HepG2 (cell line): ENCODE measurements around the gene KCNH8. TPM values are rescaled to one million over a fixed set of nuclear protein-coding genes. Genes with fewer than 3 reads are reported as not detected.

Experiments used
- ATAC-seq: fragments of 200-7000 bp; cut with Tn5 transposase; 3 replicates; pipeline ENCODE4 v1.9.1; 2020; ENCODE audit warnings: mild to moderate bottlenecking, moderate library complexity
- BruUV-seq: library from RNA; stranded (reverse); fragments of 400-500 nt; replicated peaks from 2 replicates; lab custom pipeline; 2021; lab: Mats Ljungman, UMichigan
- CTCF ChIA-PET: fragments of 300-600 bp; formaldehyde crosslinking; extraction: SDS; loops from one replicate; lab custom pipeline; 2021; ENCODE audit warnings: low total read pairs, inconsistent platforms, low intra/inter-chr PET ratio; lab: Yijun Ruan, JAX
- POLR2A ChIA-PET: fragments of 350-600 bp; sonication (Branson Sonifier 250); formaldehyde crosslinking; loops from one replicate; lab custom pipeline; 2020; ENCODE audit warnings: antibody characterized with exemption, inconsistent platforms; lab: Yijun Ruan, JAX
- DNase-seq: peaks from one replicate; pipeline ENCODE4 v3.0.0-alpha.2; 2015; ENCODE audit warnings: low spot score
- FAIRE-seq: peaks from 3 replicates; lab custom pipeline; 2011; peaks lifted over from hg19 to GRCh38; lab: Jason Lieb, UNC
- H2AFZ ChIP-seq: one replicate; pipeline ENCODE4 v1.6.1; 2011; ENCODE audit warnings: low read length, inconsistent platforms
- H3K27ac ChIP-seq: fragments of 300-600 bp; 3 replicates; pipeline ENCODE4 v1.8.0; 2011; ENCODE audit warnings: mixed run types, mild to moderate bottlenecking, mixed read lengths, low read length, inconsistent platforms; ENCODE audit not compliant: insufficient read depth; ENCODE audit errors: extremely low read length
- H3K27me3 ChIP-seq, 2 experiments: fragments of 200-600 bp in 1 of 2; 2 replicates in 1 of 2; 3 replicates in 1 of 2; pipeline versions ENCODE4 v1.6.0 to v1.8.0; 2011; ENCODE audit warnings: low read length in 2 of 2, mild to moderate bottlenecking in 2 of 2, moderate library complexity in 2 of 2, inconsistent platforms in 1 of 2; ENCODE audit not compliant: insufficient read depth in 2 of 2, control insufficient read depth in 1 of 2
- H3K36me3 ChIP-seq, 2 experiments: fragments of 200-600 bp in 1 of 2; replicated peaks in 1 of 2; 2 replicates in 1 of 2; 3 replicates in 1 of 2; pipeline versions ENCODE4 v1.5.1 to v1.8.0; 2011; ENCODE audit warnings: low read length in 2 of 2, inconsistent platforms in 1 of 2; ENCODE audit not compliant: insufficient read depth in 2 of 2, control insufficient read depth in 1 of 2
- H3K4me1 ChIP-seq: 2 replicates; pipeline ENCODE4 v1.5.1; 2012; ENCODE audit warnings: low read length, inconsistent platforms; ENCODE audit not compliant: insufficient read depth
- H3K4me2 ChIP-seq: 2 replicates; pipeline ENCODE4 v1.6.0; 2011; ENCODE audit warnings: low read depth, low read length, inconsistent platforms
- H3K4me3 ChIP-seq, 3 experiments: fragments of 200-600 bp in 1 of 3; sonication (generic), shearing (Covaris generic) in 1 of 3; replicated peaks in 1 of 3; 2 replicates each; pipeline ENCODE4 v1.5.1; 2011 to 2016; ENCODE audit warnings: low read length in 3 of 3, inconsistent platforms in 2 of 3, low read depth in 2 of 3, mild to moderate bottlenecking in 2 of 3, control low read depth in 1 of 3, mixed read lengths in 1 of 3; ENCODE audit not compliant: insufficient read depth in 1 of 3
- H3K79me2 ChIP-seq: one replicate; pipeline ENCODE4 v1.6.1; 2011; ENCODE audit warnings: low read length, inconsistent platforms; ENCODE audit not compliant: insufficient read depth
- H3K9ac ChIP-seq: 2 replicates; pipeline ENCODE4 v1.6.0; 2011; ENCODE audit warnings: mild to moderate bottlenecking, low read depth, low read length, inconsistent platforms; ENCODE audit not compliant: insufficient read depth
- H3K9me3 ChIP-seq: 2 replicates; pipeline ENCODE4 v1.5.1; 2012; ENCODE audit warnings: mild to moderate bottlenecking, low read length
- H4K20me1 ChIP-seq: 2 replicates; pipeline ENCODE4 v1.6.0; 2011; ENCODE audit warnings: inconsistent platforms, mild to moderate bottlenecking, low read length, moderate library complexity; ENCODE audit not compliant: insufficient read depth
- AHDC1 ChIP-seq: sonication (generic); formaldehyde crosslinking; IDR thresholded peaks from 2 replicates; pipeline ENCODE4 v1.5.1; 2020; ENCODE audit warnings: mild to moderate bottlenecking, missing genetic modification reagents, borderline replicate concordance
- FOXO1 ChIP-seq: sonication (generic); formaldehyde crosslinking; IDR thresholded peaks from 2 replicates; pipeline ENCODE4 v1.4.0; 2020; ENCODE audit warnings: missing genetic modification reagents
- RBAK ChIP-seq: sonication (generic); formaldehyde crosslinking; IDR thresholded peaks from 2 replicates; pipeline ENCODE4 v1.5.1; 2020; ENCODE audit warnings: mild to moderate bottlenecking, missing genetic modification reagents
- SALL2 ChIP-seq: sonication (generic); formaldehyde crosslinking; IDR thresholded peaks from 2 replicates; pipeline ENCODE4 v1.8.1; 2023; ENCODE audit warnings: mild to moderate bottlenecking, missing genetic modification reagents, inconsistent platforms
- ZBTB21 ChIP-seq: sonication (generic); formaldehyde crosslinking; IDR thresholded peaks from 2 replicates; pipeline ENCODE4 v1.4.0; 2020; ENCODE audit warnings: missing genetic modification reagents
- ZMYM2 ChIP-seq: sonication (generic); formaldehyde crosslinking; IDR thresholded peaks from 2 replicates; pipeline ENCODE4 v1.8.0; 2022; ENCODE audit warnings: mild to moderate bottlenecking, missing genetic modification reagents
- WGBS: methylation state at CpG from one replicate; pipeline ENCODE4 v1.1.6; 2017; ENCODE audit warnings: low lambda C conversion rate; 5-methylcytosine and 5-hydroxymethylcytosine counted together
- in situ Hi-C: cut with HindIII; loops from 2 replicates; pipeline ENCODE4 v1.10.0; 2017; ENCODE audit warnings: low pct_unique_long_range_greater_than_20kb; ENCODE audit not compliant: extremely low pct_ligation_motif_present
- intact Hi-C: fragments of 100-400 bp; cut with micrococcal nuclease; formaldehyde crosslinking; loops from one replicate; pipeline ENCODE4 v1.10.0; 2022; ENCODE audit not compliant: unreplicated experiment
- polyA plus RNA-seq, 8 experiments: library from polyadenylated mRNA; depleted of rRNA in 3 of 8; stranded (reverse) in 7 of 8; unstranded in 1 of 8; fragments of >200 nt; fragmentation: Illumina TruSeq in 4 of 8; extraction: Trizol in 4 of 8; gene quantifications; 2 replicates each; pipeline versions ENCODE4 v1.2.1 to v1.2.3, GENCODE V29; 2011 to 2016; ENCODE audit warnings: low read depth in 4 of 8, missing spikeins in 1 of 8, mixed read lengths in 1 of 8; ENCODE audit not compliant: insufficient read depth in 1 of 8
- total RNA-seq, 5 experiments: library from RNA; depleted of rRNA; stranded (reverse); fragments of >200 nt; fragmentation: Illumina TruSeq; extraction: Trizol; gene quantifications; 2 replicates each; pipeline ENCODE4 v1.2.3, GENCODE V29; 2016; ENCODE audit warnings: low read depth in 1 of 5

The KCNH8 gene
- total and polyA plus RNA-seq, 2 of the 13 experiments (the other 11 are each of a cell fraction or from before 2014, with no cell fraction given) = 0.04 TPM; not detected in 1

GRCh38 chr3:19427422-19428149 is 279.3 kb downstream of the KCNH8 start:
- H3K4me3 ChIP-seq = no peak overlapping the region
- FAIRE-seq = no peak
- 8% methylated on average over 1 of the region's 1 CpG for WGBS
- ATAC-seq = no peak
- ChIA-PET CTCF (no interaction called here), POLR2A (no interaction called here)
- DNase-seq = no peak
- H3K79me2 ChIP-seq = no peaks in the 10 kb centered on the region
- H3K36me3 ChIP-seq = no peaks in the 10 kb centered on the region
- BruUV-seq = no TSS peak
- no peaks in the 10 kb centered on the region for H3K27me3 ChIP-seq
- no peaks in the 10 kb centered on the region for H3K4me1 ChIP-seq
- in situ Hi-C loops (no loop called here), intact Hi-C loops (no loop called here)
- no peak overlapping the region for H3K9ac ChIP-seq
- TF ChIP-seq RBAK = no peak
- no peak for TF ChIP-seq ZBTB21 (CRISPR knock-in tag)
- H3K9me3 ChIP-seq = peaks cover 51% of the 10 kb centered on the region
- H4K20me1 ChIP-seq = no peaks in the 10 kb centered on the region
- no peak overlapping the region for H3K4me2 ChIP-seq
- no peak overlapping the region for H3K27ac ChIP-seq
- no peak overlapping the region for H2AFZ ChIP-seq

GRCh38 chr3:19428729-19429128 is 280.4 kb downstream of the KCNH8 start:
- Histone ChIP-seq H3K4me1 (no peaks in the 10 kb centered on the region), H3K27ac (no peak overlapping the region), H3K9me3 (peaks cover 47% of the 10 kb centered on the region), H3K4me3 (no peak overlapping the region), H4K20me1 (no peaks in the 10 kb centered on the region), H3K9ac (no peak overlapping the region), H2AFZ (no peak overlapping the region), H3K36me3 (no peaks in the 10 kb centered on the region), H3K79me2 (no peaks in the 10 kb centered on the region), H3K27me3 (no peaks in the 10 kb centered on the region), H3K4me2 (no peak overlapping the region)
- TF ChIP-seq AHDC1 (CRISPR knock-in tag) = no peak
- no peak for TF ChIP-seq FOXO1 (CRISPR knock-in tag)
- no peak for TF ChIP-seq ZMYM2
- TF ChIP-seq SALL2 = no peak
- ChIA-PET POLR2A (no interaction called here), CTCF (no interaction called here)
- intact Hi-C loops (no loop called here), in situ Hi-C loops (no loop called here)
- ATAC-seq (no peak), DNase-seq (no peak), FAIRE-seq (no peak)
- 51% methylated on average over 7 of the region's 7 CpGs for WGBS
- no TSS peak for BruUV-seq
